MM.1S (cell line): ENCODE measurements around the gene FOXN3.

ENCODE experiments used
- DNase-seq: peaks from one replicate; pipeline ENCODE4 v3.0.0-alpha.2; 2015
- H2AFZ ChIP-seq: fragments of 300-600 bp; sonication (generic); 2 replicates; pipeline ENCODE4 v1.6.0; 2016; ENCODE audit warnings: antibody characterized with exemption, low read length
- H3F3A ChIP-seq: fragments of 300-600 bp; sonication (generic); 2 replicates; pipeline ENCODE4 v1.6.1; 2016; ENCODE audit warnings: mild to moderate bottlenecking, antibody characterized with exemption, low read length, moderate library complexity, mixed read lengths; ENCODE audit not compliant: insufficient read depth
- H3K27ac ChIP-seq: fragments of 300-600 bp; sonication (generic); 2 replicates; pipeline ENCODE4 v1.5.1; 2016; ENCODE audit warnings: mild to moderate bottlenecking, low read length
- H3K27me3 ChIP-seq: fragments of 300-600 bp; sonication (generic); replicated peaks from 2 replicates; pipeline ENCODE4 v1.6.0; 2016; ENCODE audit warnings: low read length; ENCODE audit not compliant: insufficient read depth
- H3K36me3 ChIP-seq: fragments of 300-600 bp; sonication (generic); replicated peaks from 2 replicates; pipeline ENCODE4 v1.6.1; 2016; ENCODE audit warnings: mild to moderate bottlenecking, low read length, mixed read lengths; ENCODE audit not compliant: insufficient read depth
- H3K4me1 ChIP-seq: fragments of 300-600 bp; sonication (generic); 2 replicates; pipeline ENCODE4 v1.6.1; 2016; ENCODE audit warnings: low read length, mixed read lengths
- H3K4me2 ChIP-seq: fragments of 300-600 bp; sonication (generic); 2 replicates; pipeline ENCODE4 v1.6.0; 2016; ENCODE audit warnings: low read depth, low read length
- H3K4me3 ChIP-seq: fragments of 300-600 bp; sonication (generic); 2 replicates; pipeline ENCODE4 v1.5.1; 2016; ENCODE audit warnings: low read length, mixed read lengths
- H3K79me2 ChIP-seq: fragments of 300-600 bp; sonication (generic); 2 replicates; pipeline ENCODE4 v1.6.1; 2016; ENCODE audit warnings: mixed run types, low read length, mixed read lengths
- H3K9ac ChIP-seq: fragments of 300-600 bp; sonication (generic); 2 replicates; pipeline ENCODE4 v1.6.1; 2016; ENCODE audit warnings: low read length, mixed read lengths
- H3K9me2 ChIP-seq: fragments of 300-600 bp; sonication (generic); replicated peaks from 2 replicates; pipeline ENCODE4 v1.6.1; 2016; ENCODE audit warnings: mild to moderate bottlenecking, low read length, mixed read lengths; ENCODE audit not compliant: insufficient read depth
- H3K9me3 ChIP-seq: fragments of 300-600 bp; sonication (generic); replicated peaks from 2 replicates; pipeline ENCODE4 v1.6.1; 2016; ENCODE audit warnings: mild to moderate bottlenecking, low read length, mixed read lengths; ENCODE audit not compliant: insufficient read depth
- H4K20me1 ChIP-seq: fragments of 300-600 bp; sonication (generic); 2 replicates; pipeline ENCODE4 v1.6.1; 2016; ENCODE audit warnings: mild to moderate bottlenecking, low read length, moderate library complexity, mixed read lengths; ENCODE audit not compliant: insufficient read depth
- EZH2 ChIP-seq: fragments of 300-600 bp; sonication (generic); optimal IDR thresholded peaks from 2 replicates; pipeline ENCODE3; 2017; ENCODE audit warnings: low read depth, mild to moderate bottlenecking, antibody characterized with exemption, low read length, mixed read lengths
- EZH2phosphoT487 ChIP-seq: fragments of 300-600 bp; sonication (generic); IDR thresholded peaks from 2 replicates; pipeline ENCODE4 v1.6.1; 2018; ENCODE audit warnings: antibody characterized with exemption, low read length
- TF ChIP-seq, protein P1 (sequence below): fragments of 300-600 bp; sonication (generic); IDR thresholded peaks from 2 replicates; pipeline ENCODE4 v1.5.1; 2016; ENCODE audit warnings: antibody characterized with exemption, low read length, mixed read lengths

Gene FOXN3

GRCh38 chr14:89289477-89289876, 127.6 kb downstream of the FOXN3 start:
- H3K36me3 ChIP-seq: no peaks in the 10 kb centered on the region
- H3K79me2 ChIP-seq: peaks cover 10% of the 10 kb centered on the region; the same call in 1 of the 2 replicates
- no peaks in the 10 kb centered on the region for H3K9me3 ChIP-seq
- DNase-seq: no peak
- no peak overlapping the region for H2AFZ ChIP-seq
- no peak overlapping the region for H3K4me2 ChIP-seq
- no peak overlapping the region for H3K4me3 ChIP-seq
- no peak for TF ChIP-seq EZH2phosphoT487
- TF ChIP-seq, protein P1, sequence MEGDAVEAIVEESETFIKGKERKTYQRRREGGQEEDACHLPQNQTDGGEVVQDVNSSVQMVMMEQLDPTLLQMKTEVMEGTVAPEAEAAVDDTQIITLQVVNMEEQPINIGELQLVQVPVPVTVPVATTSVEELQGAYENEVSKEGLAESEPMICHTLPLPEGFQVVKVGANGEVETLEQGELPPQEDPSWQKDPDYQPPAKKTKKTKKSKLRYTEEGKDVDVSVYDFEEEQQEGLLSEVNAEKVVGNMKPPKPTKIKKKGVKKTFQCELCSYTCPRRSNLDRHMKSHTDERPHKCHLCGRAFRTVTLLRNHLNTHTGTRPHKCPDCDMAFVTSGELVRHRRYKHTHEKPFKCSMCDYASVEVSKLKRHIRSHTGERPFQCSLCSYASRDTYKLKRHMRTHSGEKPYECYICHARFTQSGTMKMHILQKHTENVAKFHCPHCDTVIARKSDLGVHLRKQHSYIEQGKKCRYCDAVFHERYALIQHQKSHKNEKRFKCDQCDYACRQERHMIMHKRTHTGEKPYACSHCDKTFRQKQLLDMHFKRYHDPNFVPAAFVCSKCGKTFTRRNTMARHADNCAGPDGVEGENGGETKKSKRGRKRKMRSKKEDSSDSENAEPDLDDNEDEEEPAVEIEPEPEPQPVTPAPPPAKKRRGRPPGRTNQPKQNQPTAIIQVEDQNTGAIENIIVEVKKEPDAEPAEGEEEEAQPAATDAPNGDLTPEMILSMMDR: no peak
- TF ChIP-seq EZH2: no peak
- H3K27ac ChIP-seq: no peak overlapping the region
- H4K20me1 ChIP-seq: no peaks in the 10 kb centered on the region
- H3K27me3 ChIP-seq: no peaks in the 10 kb centered on the region
- H3K4me1 ChIP-seq: no peaks in the 10 kb centered on the region
- H3F3A ChIP-seq: no peaks in the 10 kb centered on the region
- no peak overlapping the region for H3K9ac ChIP-seq
- no peaks in the 10 kb centered on the region for H3K9me2 ChIP-seq

GRCh38 chr14:89288114-89288513, 128.9 kb downstream of the FOXN3 start:
- H3F3A ChIP-seq: no peaks in the 10 kb centered on the region
- H3K4me3 ChIP-seq: no peak overlapping the region
- H3K9me2 ChIP-seq: no peaks in the 10 kb centered on the region
- TF ChIP-seq EZH2phosphoT487: no peak
- TF ChIP-seq, protein P1: no peak
- TF ChIP-seq EZH2: no peak
- DNase-seq: no peak
- no peak overlapping the region for H2AFZ ChIP-seq
- peaks cover 6% of the 10 kb centered on the region; the same call in 1 of the 2 replicates for H3K79me2 ChIP-seq
- H4K20me1 ChIP-seq: no peaks in the 10 kb centered on the region
- no peak overlapping the region for H3K9ac ChIP-seq
- no peaks in the 10 kb centered on the region for H3K36me3 ChIP-seq
- no peak overlapping the region for H3K27ac ChIP-seq
- H3K27me3 ChIP-seq: no peaks in the 10 kb centered on the region
- H3K9me3 ChIP-seq: no peaks in the 10 kb centered on the region
- no peaks in the 10 kb centered on the region for H3K4me1 ChIP-seq
- no peak overlapping the region for H3K4me2 ChIP-seq

DNA sequence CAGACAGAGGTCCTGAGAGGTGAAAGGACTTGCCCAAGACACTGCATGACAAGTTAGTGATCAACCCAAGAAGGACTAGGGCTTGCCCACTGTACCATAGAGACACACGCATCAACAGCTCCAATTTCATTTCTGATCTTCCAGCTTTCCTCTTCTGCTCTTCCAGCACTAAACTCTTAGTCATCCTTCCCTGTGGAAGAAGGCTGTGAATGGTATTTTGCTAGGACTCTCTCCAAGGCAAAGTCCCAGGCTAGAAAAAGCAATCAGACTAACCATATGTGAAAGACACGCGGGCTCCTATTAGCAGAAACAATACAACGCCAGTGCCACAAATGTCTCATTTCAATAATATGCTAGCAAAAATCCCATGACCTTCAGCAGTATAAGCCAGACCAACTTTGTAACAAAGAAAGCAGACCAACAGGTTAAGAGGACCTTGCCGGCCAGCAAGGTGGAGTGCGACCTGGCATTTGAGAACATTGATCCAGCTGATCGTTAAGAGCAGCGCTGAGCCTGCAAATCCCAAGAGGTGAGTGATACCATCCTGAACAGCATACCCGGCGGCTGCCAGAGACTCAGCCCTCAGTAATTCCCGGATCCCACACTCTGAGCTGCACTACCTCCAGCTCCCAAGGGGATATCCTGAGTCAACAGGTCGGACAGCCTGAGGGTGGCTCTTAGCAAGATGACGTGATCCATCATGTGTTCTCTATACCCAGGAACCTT, 132.5 kb downstream of the FOXN3 start:
- H4K20me1 ChIP-seq: no peaks in the 10 kb centered on the region
- no peak overlapping the region for H2AFZ ChIP-seq
- no peaks in the 10 kb centered on the region for H3K4me1 ChIP-seq
- H3K36me3 ChIP-seq: no peaks in the 10 kb centered on the region
- no peak overlapping the region for H3K27ac ChIP-seq
- H3K9me3 ChIP-seq: no peaks in the 10 kb centered on the region
- no peaks in the 10 kb centered on the region for H3K9me2 ChIP-seq
- H3K4me3 ChIP-seq: no peak overlapping the region
- H3K27me3 ChIP-seq: no peaks in the 10 kb centered on the region
- no peak overlapping the region for H3K9ac ChIP-seq
- H3F3A ChIP-seq: no peaks in the 10 kb centered on the region
- no peak for DNase-seq
- H3K79me2 ChIP-seq: peaks cover 16% of the 10 kb centered on the region
- TF ChIP-seq EZH2: no peak
- no peak for TF ChIP-seq EZH2phosphoT487
- TF ChIP-seq, protein P1: no peak
- H3K4me2 ChIP-seq: no peak overlapping the region
